IMR-90 (cell line): Measurements from ENCODE around the gene MYADML2. TPM values are rescaled to one million over a fixed set of nuclear protein-coding genes. Genes with fewer than 3 reads are reported as not detected.

Source experiments
- ATAC-seq: fragments of 200-7000 bp; cut with Tn5 transposase; 2 replicates; pipeline ENCODE4 v1.9.1; 2020; ENCODE audit warnings: low read depth, mild to moderate bottlenecking, moderate library complexity
- BruUV-seq: library from RNA; stranded (reverse); fragments of 400-500 nt; replicated peaks from 2 replicates; lab custom pipeline; 2021; lab: Mats Ljungman, UMichigan
- CTCF ChIA-PET: fragments of 300-600 bp; formaldehyde crosslinking; extraction: SDS; loops from one replicate; lab custom pipeline; 2021; ENCODE audit warnings: antibody characterized with exemption; lab: Yijun Ruan, JAX
- POLR2A ChIA-PET: fragments of 300-600 bp; sonication (Branson Sonifier 250); formaldehyde crosslinking; loops from one replicate; lab custom pipeline; 2022; ENCODE audit warnings: antibody characterized with exemption; ENCODE audit not compliant: unreplicated experiment; lab: Charles Lee
- DNase-seq: peaks from one replicate; pipeline ENCODE4 v3.0.0; 2013
- H2AFZ ChIP-seq: replicated peaks from 2 replicates; pipeline ENCODE3; 2013; ENCODE audit warnings: low read length, mild to moderate bottlenecking; ENCODE audit not compliant: poor library complexity
- H2AK5ac ChIP-seq: 2 replicates; pipeline ENCODE4 v1.6.1; 2013; ENCODE audit warnings: low read depth, low read length, inconsistent platforms
- H2AK9ac ChIP-seq: replicated peaks from 2 replicates; pipeline ENCODE3; 2013; ENCODE audit warnings: mild to moderate bottlenecking, low read depth, low read length, moderate library complexity; ENCODE audit not compliant: poor library complexity
- H2BK120ac ChIP-seq: 2 replicates; pipeline ENCODE4 v1.6.1; 2013; ENCODE audit warnings: low read depth, low read length, inconsistent platforms
- H2BK15ac ChIP-seq: 3 replicates; pipeline ENCODE4 v1.6.1; 2013; ENCODE audit warnings: low read depth, low read length, inconsistent platforms
- H2BK20ac ChIP-seq: 2 replicates; pipeline ENCODE4 v1.6.1; 2013; ENCODE audit warnings: low read depth, mild to moderate bottlenecking, inconsistent platforms, low read length, moderate library complexity
- H2BK5ac ChIP-seq: 2 replicates; pipeline ENCODE4 v1.6.1; 2013; ENCODE audit warnings: mild to moderate bottlenecking, low read depth, low read length, inconsistent platforms; ENCODE audit not compliant: poor library complexity, severe bottlenecking
- H3K14ac ChIP-seq: replicated peaks from 2 replicates; pipeline ENCODE4 v1.6.1; 2013; ENCODE audit warnings: low read depth, low read length, inconsistent platforms
- H3K18ac ChIP-seq: 2 replicates; pipeline ENCODE4 v1.6.1; 2013; ENCODE audit warnings: low read depth, low read length, control low read depth
- H3K23ac ChIP-seq: 2 replicates; pipeline ENCODE4 v1.6.1; 2013; ENCODE audit warnings: low read depth, low read length, inconsistent platforms
- H3K27ac ChIP-seq: 2 replicates; pipeline ENCODE4 v1.5.1; 2013; ENCODE audit warnings: mild to moderate bottlenecking, control low read depth, low read length; ENCODE audit not compliant: insufficient read depth
- H3K27me3 ChIP-seq: 2 replicates; pipeline ENCODE4 v1.6.1; 2013; ENCODE audit warnings: low read length; ENCODE audit not compliant: control insufficient read depth, insufficient read depth
- H3K36me3 ChIP-seq: 2 replicates; pipeline ENCODE4 v1.6.1; 2013; ENCODE audit warnings: low read length, mixed read lengths; ENCODE audit not compliant: control insufficient read depth, insufficient read depth
- H3K4ac ChIP-seq: 2 replicates; pipeline ENCODE4 v1.6.1; 2013; ENCODE audit warnings: low read depth, low read length, inconsistent platforms
- H3K4me1 ChIP-seq: 2 replicates; pipeline ENCODE4 v1.6.1; 2013; ENCODE audit warnings: low read length, mixed read lengths; ENCODE audit not compliant: control insufficient read depth, insufficient read depth
- H3K4me2 ChIP-seq: 2 replicates; pipeline ENCODE4 v1.6.1; 2013; ENCODE audit warnings: low read depth, mild to moderate bottlenecking, control low read depth, low read length, moderate library complexity
- H3K4me3 ChIP-seq: 2 replicates; pipeline ENCODE4 v1.5.1; 2013; ENCODE audit warnings: low read depth, mild to moderate bottlenecking, control low read depth, low read length, moderate library complexity; ENCODE audit not compliant: insufficient read depth
- H3K56ac ChIP-seq: 2 replicates; pipeline ENCODE4 v1.6.1; 2013; ENCODE audit warnings: low read length, inconsistent platforms; ENCODE audit not compliant: insufficient read depth; ENCODE audit errors: extremely low read depth
- H3K79me1 ChIP-seq, 2 experiments: 2 replicates each; pipeline ENCODE4 v1.6.1; 2013; ENCODE audit warnings: low read length in 2 of 2, inconsistent platforms in 1 of 2, low read depth in 1 of 2
- H3K9ac ChIP-seq: 2 replicates; pipeline ENCODE4 v1.6.1; 2013; ENCODE audit warnings: low read depth, low read length, control low read depth
- H3K9me1 ChIP-seq: 2 replicates; pipeline ENCODE4 v1.6.1; 2013; ENCODE audit warnings: low read length, inconsistent platforms; ENCODE audit not compliant: insufficient read depth
- H3K9me3 ChIP-seq: 2 replicates; pipeline ENCODE4 v1.6.1; 2013; ENCODE audit warnings: low read length; ENCODE audit not compliant: control insufficient read depth, insufficient read depth
- H4K20me1 ChIP-seq: 2 replicates; pipeline ENCODE4 v1.6.1; 2013; ENCODE audit warnings: low read length, inconsistent platforms; ENCODE audit not compliant: insufficient read depth
- H4K5ac ChIP-seq: 2 replicates; pipeline ENCODE4 v1.6.1; 2013; ENCODE audit warnings: mild to moderate bottlenecking, low read depth, low read length, control low read depth
- H4K8ac ChIP-seq, 2 experiments: 2 replicates each; pipeline ENCODE4 v1.6.1; 2013; ENCODE audit warnings: low read depth in 2 of 2, low read length in 2 of 2, control low read depth in 1 of 2, inconsistent platforms in 1 of 2
- H4K91ac ChIP-seq: 2 replicates; pipeline ENCODE4 v1.6.1; 2013; ENCODE audit warnings: low read depth, low read length, inconsistent platforms; ENCODE audit not compliant: insufficient read depth
- CHD1 ChIP-seq: IDR thresholded peaks from 2 replicates; pipeline ENCODE4 v1.6.1; 2012; ENCODE audit warnings: low read depth, low read length, improper control_type of control experiment
- FOS ChIP-seq: fragments of 150-350 bp; IDR thresholded peaks from 2 replicates; pipeline ENCODE4 v1.6.1; 2016; ENCODE audit warnings: low read depth, low read length
- MAFK ChIP-seq: IDR thresholded peaks from 2 replicates; pipeline ENCODE4 v1.6.1; 2012; ENCODE audit warnings: low read depth, low read length, improper control_type of control experiment
- SMC3 ChIP-seq: fragments of 150-350 bp; IDR thresholded peaks from 2 replicates; pipeline ENCODE4 v1.6.1; 2016; ENCODE audit warnings: low read depth, mild to moderate bottlenecking, antibody characterized with exemption, low read length, moderate library complexity
- WGBS, 2 experiments: methylation state at CpG; one replicate each; pipeline versions ENCODE4 v1.1.5 to v1.1.7; 2013; ENCODE audit warnings: missing lambda C conversion rate in 2 of 2; ENCODE audit not compliant: insufficient read length in 1 of 2; ENCODE audit errors: extremely low coverage in 2 of 2; 5-methylcytosine and 5-hydroxymethylcytosine counted together
- dilution Hi-C: fragments of 300-500 bp; cut with HindIII; formaldehyde crosslinking; loops from one replicate; pipeline ENCODE4 v1.14.3; 2018; ENCODE audit warnings: low sequenced_read_pairs; ENCODE audit not compliant: unreplicated experiment
- in situ Hi-C: fragments of 300-500 bp; cut with MboI; formaldehyde crosslinking; loops from 3 replicates; pipeline ENCODE4 v1.14.3; 2019; ENCODE audit warnings: low sequenced_read_pairs, inconsistent platforms, mixed read lengths
- intact Hi-C: fragments of 100-400 bp; cut with micrococcal nuclease; formaldehyde crosslinking; loops from 2 replicates; pipeline ENCODE4 v1.10.0; 2022
- polyA plus RNA-seq, 3 experiments: library from polyadenylated mRNA; depleted of rRNA; stranded (reverse); fragments of >200 nt; gene quantifications; 2 replicates each; pipeline ENCODE4 v1.2.3, GENCODE V29; 2012; ENCODE audit warnings: low replicate concordance in 1 of 3
- total RNA-seq: library from RNA; depleted of rRNA; stranded (reverse); fragments of >200 nt; gene quantifications from 2 replicates; pipeline ENCODE4 v1.2.3, GENCODE V29; 2012
- TF ChIP-seq, protein P1 (sequence below): fragments of 150-350 bp; IDR thresholded peaks from 2 replicates; pipeline ENCODE4 v1.6.1; 2017; ENCODE audit warnings: mild to moderate bottlenecking, antibody characterized with exemption, low read length, low read depth
- TF ChIP-seq, protein P2 (sequence below): conservative IDR thresholded peaks from 2 replicates; pipeline ENCODE4 v1.5.1; 2012; ENCODE audit warnings: mild to moderate bottlenecking, low read depth, low read length, improper control_type of control experiment

Gene MYADML2
- total and polyA plus RNA-seq, 2 of the 4 experiments (the other 2 are of a cell fraction) = not detected

DNA sequence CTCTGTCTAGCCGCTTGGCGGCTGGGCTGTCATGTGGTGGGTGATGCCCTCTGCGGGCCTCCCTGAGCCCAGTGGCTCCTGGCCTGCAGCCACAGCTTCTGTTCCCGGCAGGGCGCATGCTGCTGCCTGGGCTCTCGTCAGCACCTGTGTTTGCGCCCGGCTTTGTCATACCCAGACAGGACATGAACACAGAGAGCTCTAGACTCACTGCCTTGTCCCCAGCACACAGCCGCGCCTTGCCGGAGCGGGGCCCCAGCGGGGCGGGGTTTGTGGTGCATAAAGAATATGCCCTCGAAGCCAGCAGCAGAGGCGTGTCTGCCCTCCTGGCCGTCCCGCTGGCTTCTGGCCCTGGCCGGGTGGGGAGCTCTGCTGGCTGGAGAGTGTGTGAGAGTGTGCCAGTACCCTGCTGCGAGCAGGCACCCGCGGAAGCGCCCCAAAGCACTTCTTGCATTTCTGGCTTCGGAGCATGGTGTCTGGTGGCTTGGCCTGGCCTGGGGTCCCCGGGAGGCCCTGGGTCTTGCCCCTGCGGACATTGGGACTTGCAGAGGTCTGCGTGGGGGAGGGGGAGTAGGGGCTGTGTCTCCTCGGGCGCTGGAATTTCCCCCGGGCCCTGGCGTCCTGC, 44.8 kb upstream of the MYADML2 start:
- Histone ChIP-seq H2BK5ac (no peak overlapping the region), H3K56ac (no peak overlapping the region), H3K4ac (peak overlapping the region; percentile 26; the same call in 1 of the 2 replicates), H2BK120ac (no peak overlapping the region), H2BK20ac (no peak overlapping the region), H2BK15ac (no peak overlapping the region), H2AFZ (peak overlapping the region; percentile 61), H3K4me3 (no peak overlapping the region), H4K20me1 (peaks cover 6% of the 10 kb centered on the region), H4K8ac (peak overlapping the region in 1 of 2 experiments; percentile 13; a peak in 1 of 4 replicates), H4K91ac (no peak overlapping the region), H3K23ac (no peak overlapping the region), H3K79me1 (peaks cover 9 to 27% of the 10 kb centered on the region in 2 experiments; a peak in 3 of 4 replicates), H3K4me1 (peaks cover 13% of the 10 kb centered on the region), H3K9me3 (no peaks in the 10 kb centered on the region), H3K27ac (no peak overlapping the region), H3K18ac (no peak overlapping the region), H3K14ac (no peak overlapping the region), H2AK9ac (peak overlapping the region; percentile 75), H3K4me2 (no peak overlapping the region), H3K27me3 (no peaks in the 10 kb centered on the region), H3K9ac (no peak overlapping the region), H2AK5ac (no peak overlapping the region), H4K5ac (no peak overlapping the region), H3K9me1 (no peaks in the 10 kb centered on the region), H3K36me3 (peaks cover 13% of the 10 kb centered on the region)
- CTCF ChIA-PET = interaction anchor here (1.2 kb wide), 1 partner anchor 32 kb away, joined by 3 read pairs; no protein-coding TSS in a partner anchor
- ATAC-seq (peak; percentile 89), DNase-seq (peak; percentile 31)
- no TSS peak for BruUV-seq
- intact Hi-C loops = loop anchor here (1.0 kb wide), 1 partner anchor 13 kb away; no protein-coding TSS in a partner anchor
- POLR2A ChIA-PET = no interaction called here
- TF ChIP-seq MAFK = no peak
- TF ChIP-seq SMC3 = no peak
- TF ChIP-seq CHD1 = no peak
- TF ChIP-seq FOS = no peak
- TF ChIP-seq, protein P1, sequence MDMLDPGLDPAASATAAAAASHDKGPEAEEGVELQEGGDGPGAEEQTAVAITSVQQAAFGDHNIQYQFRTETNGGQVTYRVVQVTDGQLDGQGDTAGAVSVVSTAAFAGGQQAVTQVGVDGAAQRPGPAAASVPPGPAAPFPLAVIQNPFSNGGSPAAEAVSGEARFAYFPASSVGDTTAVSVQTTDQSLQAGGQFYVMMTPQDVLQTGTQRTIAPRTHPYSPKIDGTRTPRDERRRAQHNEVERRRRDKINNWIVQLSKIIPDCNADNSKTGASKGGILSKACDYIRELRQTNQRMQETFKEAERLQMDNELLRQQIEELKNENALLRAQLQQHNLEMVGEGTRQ = peak; percentile 51; the same call in 1 of the 2 replicates
- TF ChIP-seq, protein P2, sequence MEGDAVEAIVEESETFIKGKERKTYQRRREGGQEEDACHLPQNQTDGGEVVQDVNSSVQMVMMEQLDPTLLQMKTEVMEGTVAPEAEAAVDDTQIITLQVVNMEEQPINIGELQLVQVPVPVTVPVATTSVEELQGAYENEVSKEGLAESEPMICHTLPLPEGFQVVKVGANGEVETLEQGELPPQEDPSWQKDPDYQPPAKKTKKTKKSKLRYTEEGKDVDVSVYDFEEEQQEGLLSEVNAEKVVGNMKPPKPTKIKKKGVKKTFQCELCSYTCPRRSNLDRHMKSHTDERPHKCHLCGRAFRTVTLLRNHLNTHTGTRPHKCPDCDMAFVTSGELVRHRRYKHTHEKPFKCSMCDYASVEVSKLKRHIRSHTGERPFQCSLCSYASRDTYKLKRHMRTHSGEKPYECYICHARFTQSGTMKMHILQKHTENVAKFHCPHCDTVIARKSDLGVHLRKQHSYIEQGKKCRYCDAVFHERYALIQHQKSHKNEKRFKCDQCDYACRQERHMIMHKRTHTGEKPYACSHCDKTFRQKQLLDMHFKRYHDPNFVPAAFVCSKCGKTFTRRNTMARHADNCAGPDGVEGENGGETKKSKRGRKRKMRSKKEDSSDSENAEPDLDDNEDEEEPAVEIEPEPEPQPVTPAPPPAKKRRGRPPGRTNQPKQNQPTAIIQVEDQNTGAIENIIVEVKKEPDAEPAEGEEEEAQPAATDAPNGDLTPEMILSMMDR = no peak
- WGBS, 2 experiments = 30% methylated on average over 2 of the region's 31 CpGs; no CpG with 5 or more reads in 1 of the 2 experiments
- in situ Hi-C loops = no loop called here
- dilution Hi-C loops = no loop called here
